ENCODE data around the gene PRB3.

- TF ChIP-seq POLR2A (IDR thresholded peaks at IDR 0.05) = no peak
- TF ChIP-seq, protein P1, sequence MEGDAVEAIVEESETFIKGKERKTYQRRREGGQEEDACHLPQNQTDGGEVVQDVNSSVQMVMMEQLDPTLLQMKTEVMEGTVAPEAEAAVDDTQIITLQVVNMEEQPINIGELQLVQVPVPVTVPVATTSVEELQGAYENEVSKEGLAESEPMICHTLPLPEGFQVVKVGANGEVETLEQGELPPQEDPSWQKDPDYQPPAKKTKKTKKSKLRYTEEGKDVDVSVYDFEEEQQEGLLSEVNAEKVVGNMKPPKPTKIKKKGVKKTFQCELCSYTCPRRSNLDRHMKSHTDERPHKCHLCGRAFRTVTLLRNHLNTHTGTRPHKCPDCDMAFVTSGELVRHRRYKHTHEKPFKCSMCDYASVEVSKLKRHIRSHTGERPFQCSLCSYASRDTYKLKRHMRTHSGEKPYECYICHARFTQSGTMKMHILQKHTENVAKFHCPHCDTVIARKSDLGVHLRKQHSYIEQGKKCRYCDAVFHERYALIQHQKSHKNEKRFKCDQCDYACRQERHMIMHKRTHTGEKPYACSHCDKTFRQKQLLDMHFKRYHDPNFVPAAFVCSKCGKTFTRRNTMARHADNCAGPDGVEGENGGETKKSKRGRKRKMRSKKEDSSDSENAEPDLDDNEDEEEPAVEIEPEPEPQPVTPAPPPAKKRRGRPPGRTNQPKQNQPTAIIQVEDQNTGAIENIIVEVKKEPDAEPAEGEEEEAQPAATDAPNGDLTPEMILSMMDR (IDR thresholded peaks at IDR 0.05 in 8 of 11, conservative IDR thresholded peaks at IDR 0.05 in 3 of 11) = no peak
These were observed 31.2 kb downstream of the PRB3 start for GRCh38 chr12:11238275-11238674.

All from spleen (tissue), 7 donors.